ENCODE data around the gene ZNF440.
"Not testable (repeated sequence)": the region's sequence is repeated elsewhere in the genome, so short reads cannot be mapped to it uniquely, and the experiment has no call there.

- not testable (repeated sequence) for TF ChIP-seq POLR2AphosphoS5, CTCF (IDR thresholded peaks at IDR 0.05)
Measured at GRCh38 chr19:11771520-11771919, 42.6 kb upstream of the ZNF440 start.

Data from suprapubic skin (tissue), 3 donors.